Loucy (cell line): ENCODE results near the gene TCF15.

ENCODE experiments used
- H2AFZ ChIP-seq: fragments of 200-600 bp; sonication (generic); 2 replicates; pipeline ENCODE4 v1.6.0; 2016; ENCODE audit warnings: antibody characterized with exemption, mild to moderate bottlenecking, low read length, moderate library complexity
- H3F3A ChIP-seq: fragments of 200-600 bp; 2 replicates; pipeline ENCODE4 v1.6.0; 2016; ENCODE audit warnings: antibody characterized with exemption, low read depth, mild to moderate bottlenecking
- H3K27me3 ChIP-seq: fragments of 200-600 bp; sonication (generic); 2 replicates; pipeline ENCODE4 v1.6.1; 2014; ENCODE audit warnings: low read length, mild to moderate bottlenecking; ENCODE audit not compliant: insufficient read depth, poor library complexity, severe bottlenecking
- H3K36me3 ChIP-seq: fragments of 200-600 bp; sonication (generic); 2 replicates; pipeline ENCODE4 v1.6.1; 2016; ENCODE audit warnings: low read length; ENCODE audit not compliant: insufficient read depth
- H3K4me1 ChIP-seq: fragments of 200-600 bp; sonication (generic); 2 replicates; pipeline ENCODE4 v1.5.1; 2014; ENCODE audit warnings: low read length, mild to moderate bottlenecking; ENCODE audit not compliant: insufficient read depth, poor library complexity, severe bottlenecking
- H3K4me2 ChIP-seq: fragments of 200-600 bp; sonication (generic); 2 replicates; pipeline ENCODE4 v1.6.0; 2014; ENCODE audit warnings: antibody characterized with exemption, low read length, low read depth, mild to moderate bottlenecking; ENCODE audit not compliant: poor library complexity, severe bottlenecking
- H3K4me3 ChIP-seq: fragments of 200-600 bp; sonication (generic); 2 replicates; pipeline ENCODE4 v1.5.1; 2014; ENCODE audit warnings: low read length, mild to moderate bottlenecking, mixed read lengths; ENCODE audit not compliant: poor library complexity, severe bottlenecking
- H3K79me2 ChIP-seq: fragments of 200-600 bp; sonication (generic); 2 replicates; pipeline ENCODE4 v1.6.1; 2014; ENCODE audit warnings: low read length; ENCODE audit not compliant: insufficient read depth
- H3K9ac ChIP-seq: fragments of 200-600 bp; sonication (generic); 2 replicates; pipeline ENCODE4 v1.6.0; 2014; ENCODE audit warnings: mild to moderate bottlenecking, low read depth, low read length, moderate library complexity; ENCODE audit not compliant: poor library complexity, severe bottlenecking
- H3K9me2 ChIP-seq: fragments of 200-600 bp; sonication (generic); replicated peaks from 2 replicates; pipeline ENCODE4 v1.6.1; 2016; ENCODE audit warnings: low read depth, low read length, mixed read lengths
- H3K9me3 ChIP-seq: fragments of 200-600 bp; sonication (generic); 2 replicates; pipeline ENCODE4 v1.6.1; 2014; ENCODE audit warnings: mild to moderate bottlenecking, antibody characterized with exemption, low read length, low read depth; ENCODE audit not compliant: insufficient read depth
- H4K20me1 ChIP-seq: fragments of 200-600 bp; sonication (generic); 2 replicates; pipeline ENCODE4 v1.6.0; 2014; ENCODE audit warnings: antibody characterized with exemption, low read length, mild to moderate bottlenecking; ENCODE audit not compliant: insufficient read depth, poor library complexity, severe bottlenecking
- CTCF ChIP-seq: fragments of 200-600 bp; sonication (generic); conservative IDR thresholded peaks from 2 replicates; pipeline ENCODE4 v1.5.1; 2014; ENCODE audit warnings: mild to moderate bottlenecking, antibody characterized with exemption, low read length
- EZH2phosphoT487 ChIP-seq: fragments of 200-600 bp; IDR thresholded peaks from 2 replicates; pipeline ENCODE4 v1.6.1; 2018; ENCODE audit warnings: antibody characterized with exemption, mild to moderate bottlenecking, moderate library complexity, borderline replicate concordance

The TCF15 gene

GRCh38 chr20:617934-618690 lies 8.0 kb upstream of the TCF15 start:
- no peaks in the 10 kb centered on the region for H3F3A ChIP-seq
- H4K20me1 ChIP-seq: no peaks in the 10 kb centered on the region
- no peaks in the 10 kb centered on the region for H3K79me2 ChIP-seq
- no peak overlapping the region for H2AFZ ChIP-seq
- H3K4me3 ChIP-seq: no peak overlapping the region
- no peak overlapping the region for H3K9ac ChIP-seq
- no peaks in the 10 kb centered on the region for H3K27me3 ChIP-seq
- no peak overlapping the region for H3K4me2 ChIP-seq
- H3K9me2 ChIP-seq: no peaks in the 10 kb centered on the region
- H3K9me3 ChIP-seq: no peaks in the 10 kb centered on the region
- no peak for TF ChIP-seq CTCF
- TF ChIP-seq EZH2phosphoT487: no peak
- no peaks in the 10 kb centered on the region for H3K36me3 ChIP-seq
- no peaks in the 10 kb centered on the region for H3K4me1 ChIP-seq

- Histone ChIP-seq H3F3A (no peaks in the 10 kb centered on the region), H4K20me1 (no peaks in the 10 kb centered on the region), H3K27me3 (no peaks in the 10 kb centered on the region), H2AFZ (peak overlapping the region; percentile 14; the same call in 1 of the 2 replicates), H3K9me2 (no peaks in the 10 kb centered on the region), H3K9ac (no peak overlapping the region), H3K36me3 (no peaks in the 10 kb centered on the region), H3K4me2 (no peak overlapping the region), H3K4me3 (no peak overlapping the region), H3K4me1 (peaks cover 10% of the 10 kb centered on the region), H3K9me3 (no peaks in the 10 kb centered on the region), H3K79me2 (no peaks in the 10 kb centered on the region)
- TF ChIP-seq EZH2phosphoT487: no peak
- no peak for TF ChIP-seq CTCF
Observed at GRCh38 chr20:615514-615913, 5.4 kb upstream of the TCF15 start.

- Histone ChIP-seq H3K9me2 (no peaks in the 10 kb centered on the region), H3K79me2 (no peaks in the 10 kb centered on the region), H3K4me2 (no peak overlapping the region), H3K9ac (no peak overlapping the region), H2AFZ (no peak overlapping the region), H3K27me3 (no peaks in the 10 kb centered on the region), H3K9me3 (no peaks in the 10 kb centered on the region), H3K4me3 (no peak overlapping the region), H3K36me3 (no peaks in the 10 kb centered on the region), H4K20me1 (no peaks in the 10 kb centered on the region), H3F3A (no peaks in the 10 kb centered on the region), H3K4me1 (peaks cover 26% of the 10 kb centered on the region)
- TF ChIP-seq EZH2phosphoT487 (no peak), CTCF (no peak)
Observed at GRCh38 chr20:611843-612185, 1.7 kb upstream of the TCF15 start.
